Left renal cortex interstitium (tissue), 4 donors: ENCODE measurements around the gene RSRP1. TPM values are rescaled to one million over a fixed set of nuclear protein-coding genes. Genes with fewer than 3 reads are reported as not detected.
A peak's percentile ranks its signal among the peaks of the same experiment; 100 is the strongest.
"Not testable (repeated sequence)": the region's sequence is repeated elsewhere in the genome, so short reads cannot be mapped to it uniquely, and the experiment has no call there.

Source experiments
- DNase-seq, 4 donors: peaks; one replicate each; pipeline ENCODE4 v3.0.0-alpha.2; 2013; ENCODE audit warnings: low read depth in 4 of 4, low spot score in 2 of 4, missing footprints in 1 of 4
- polyA plus RNA-seq, 4 donors: library from polyadenylated mRNA; unstranded; fragments of 120-200 nt; gene quantifications; one replicate each; pipeline ENCODE4 v1.2.1, GENCODE V29; 2013; ENCODE audit not compliant: insufficient read length in 4 of 4

RSRP1 gene
- 100 to 1,000 TPM in 3 of 4 donors, 10 to 100 TPM in 1; 85.7 to 276 (median 175) TPM for polyA plus RNA-seq

GRCh38 chr1:25247024-25247828, at the start of gene RSRP1:
Gene RSRP1 (minus strand): TSS chr1:25247454. CDS start chr1:25246963, 491 bp downstream.
- peak; percentile 91 to 98 (median 94) for DNase-seq

- DNase-seq = not testable (repeated sequence)
Measured at GRCh38 chr1:25296501-25296900, 49.2 kb upstream of the RSRP1 start.

- DNase-seq = not testable (repeated sequence)
Measured at GRCh38 chr1:25294889-25295826, 47.9 kb upstream of the RSRP1 start.

GRCh38 chr1:25293426-25293825, 46.2 kb upstream of the RSRP1 start:
- not testable (repeated sequence) for DNase-seq

- not testable (repeated sequence) for DNase-seq
Measured at GRCh38 chr1:25290043-25290442, 42.8 kb upstream of the RSRP1 start.

- DNase-seq = not testable (repeated sequence)
Measured at GRCh38 chr1:25288573-25289101, 41.4 kb upstream of the RSRP1 start.

GRCh38 chr1:25287164-25287563, 39.9 kb upstream of the RSRP1 start:
- not testable (repeated sequence) for DNase-seq

GRCh38 chr1:25285862-25286261, 38.6 kb upstream of the RSRP1 start:
- DNase-seq = not testable (repeated sequence)

GRCh38 chr1:25279693-25280111, 32.4 kb upstream of the RSRP1 start:
- DNase-seq = not testable (repeated sequence)

GRCh38 chr1:25278790-25279189, 31.5 kb upstream of the RSRP1 start:
- not testable (repeated sequence) for DNase-seq

GRCh38 chr1:25278358-25278757, 31.1 kb upstream of the RSRP1 start:
- DNase-seq = not testable (repeated sequence)

GRCh38 chr1:25277295-25277694, 30.0 kb upstream of the RSRP1 start:
- DNase-seq = not testable (repeated sequence)

GRCh38 chr1:25275648-25276047, 28.4 kb upstream of the RSRP1 start:
- not testable (repeated sequence) for DNase-seq

- not testable (repeated sequence) for DNase-seq
Measured at GRCh38 chr1:25272238-25272637, 25.0 kb upstream of the RSRP1 start, which contains the start of gene RHD. Gene RHD (plus strand): TSS chr1:25272509. CDS start chr1:25272548, 39 bp downstream.

- not testable (repeated sequence) for DNase-seq
Measured at GRCh38 chr1:25268143-25268760, 21.0 kb upstream of the RSRP1 start.

GRCh38 chr1:25267288-25268142, 20.3 kb upstream of the RSRP1 start:
- peak in 1 of 4 donors; percentile 73 for DNase-seq

- DNase-seq = not testable (repeated sequence)
Measured at GRCh38 chr1:25266554-25267287, 19.5 kb upstream of the RSRP1 start.

GRCh38 chr1:25260336-25260735, 13.1 kb upstream of the RSRP1 start:
- not testable (repeated sequence) for DNase-seq
